Measurements from ENCODE around the gene APLNR.

- TF ChIP-seq EZH2 (IDR thresholded peaks at IDR 0.05; ENCODE audit: low read length, missing control alignments) = no peak
- TF ChIP-seq, protein P1, sequence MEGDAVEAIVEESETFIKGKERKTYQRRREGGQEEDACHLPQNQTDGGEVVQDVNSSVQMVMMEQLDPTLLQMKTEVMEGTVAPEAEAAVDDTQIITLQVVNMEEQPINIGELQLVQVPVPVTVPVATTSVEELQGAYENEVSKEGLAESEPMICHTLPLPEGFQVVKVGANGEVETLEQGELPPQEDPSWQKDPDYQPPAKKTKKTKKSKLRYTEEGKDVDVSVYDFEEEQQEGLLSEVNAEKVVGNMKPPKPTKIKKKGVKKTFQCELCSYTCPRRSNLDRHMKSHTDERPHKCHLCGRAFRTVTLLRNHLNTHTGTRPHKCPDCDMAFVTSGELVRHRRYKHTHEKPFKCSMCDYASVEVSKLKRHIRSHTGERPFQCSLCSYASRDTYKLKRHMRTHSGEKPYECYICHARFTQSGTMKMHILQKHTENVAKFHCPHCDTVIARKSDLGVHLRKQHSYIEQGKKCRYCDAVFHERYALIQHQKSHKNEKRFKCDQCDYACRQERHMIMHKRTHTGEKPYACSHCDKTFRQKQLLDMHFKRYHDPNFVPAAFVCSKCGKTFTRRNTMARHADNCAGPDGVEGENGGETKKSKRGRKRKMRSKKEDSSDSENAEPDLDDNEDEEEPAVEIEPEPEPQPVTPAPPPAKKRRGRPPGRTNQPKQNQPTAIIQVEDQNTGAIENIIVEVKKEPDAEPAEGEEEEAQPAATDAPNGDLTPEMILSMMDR (conservative IDR thresholded peaks at IDR 0.05 in 1 of 2, IDR thresholded peaks at IDR 0.05 in 1 of 2; ENCODE audit: low read depth in 1 of 2, low read length in 2 of 2) = no peak
Measured at GRCh38 chr11:57190548-57190947, 46.5 kb downstream of the APLNR start.

All from fibroblast of lung (primary cell).